Neural cell (in vitro differentiated cells): ENCODE data around the gene CACNA2D2. TPM values are rescaled to one million over a fixed set of nuclear protein-coding genes. Genes with fewer than 3 reads are reported as not detected.

Experiments
- H2AFZ ChIP-seq: fragments of 200-600, 300-800 bp; sonication (generic), shearing (Covaris generic); 2 replicates; pipeline ENCODE4 v1.6.0; 2014; ENCODE audit warnings: low read depth, mild to moderate bottlenecking, antibody characterized with exemption, low read length, moderate library complexity
- H3F3A ChIP-seq: fragments of 200-600 bp; shearing (Covaris generic); 2 replicates; pipeline ENCODE4 v1.6.1; 2016; ENCODE audit warnings: mild to moderate bottlenecking, moderate library complexity, mixed read lengths, antibody characterized with exemption, low read length; ENCODE audit not compliant: insufficient read depth, poor library complexity, severe bottlenecking
- H3K27ac ChIP-seq: fragments of 200-600, 300-800 bp; sonication (generic), shearing (Covaris generic); 2 replicates; pipeline ENCODE4 v1.5.1; 2014; ENCODE audit warnings: mild to moderate bottlenecking, low read length, moderate library complexity
- H3K27me3 ChIP-seq: fragments of 300-800, 200-600 bp; sonication (generic), shearing (Covaris generic); 2 replicates; pipeline ENCODE4 v1.6.0; 2014; ENCODE audit warnings: mild to moderate bottlenecking, low read depth, low read length, moderate library complexity; ENCODE audit not compliant: insufficient read depth
- H3K36me3 ChIP-seq: fragments of 300-800, 200-600 bp; sonication (generic), shearing (Covaris generic); 2 replicates; pipeline ENCODE4 v1.5.1; 2014; ENCODE audit warnings: mild to moderate bottlenecking, antibody characterized with exemption, low read length, moderate library complexity; ENCODE audit not compliant: insufficient read depth
- H3K4me2 ChIP-seq: fragments of 300-800, 200-600 bp; sonication (generic), shearing (Covaris generic); 2 replicates; pipeline ENCODE4 v1.6.0; 2014; ENCODE audit warnings: mild to moderate bottlenecking, low read length
- H3K4me3 ChIP-seq: fragments of 300-800, 200-600 bp; sonication (generic), shearing (Covaris generic); 2 replicates; pipeline ENCODE4 v1.5.1; 2014; ENCODE audit warnings: mild to moderate bottlenecking, low read length, moderate library complexity
- H3K79me2 ChIP-seq: fragments of 200-600 bp; shearing (Covaris generic); replicated peaks from 2 replicates; pipeline ENCODE4 v1.6.0; 2014; ENCODE audit warnings: mild to moderate bottlenecking, low read length, moderate library complexity; ENCODE audit not compliant: insufficient read depth
- H3K9ac ChIP-seq: fragments of 300-800, 200-600 bp; sonication (generic), shearing (Covaris generic); 2 replicates; pipeline ENCODE4 v1.6.1; 2016; ENCODE audit warnings: mild to moderate bottlenecking, low read length, mixed read lengths
- H3K9me2 ChIP-seq: fragments of 200-600 bp; shearing (Covaris generic); 2 replicates; pipeline ENCODE4 v1.6.1; 2016; ENCODE audit warnings: mild to moderate bottlenecking, low read length, mixed read lengths; ENCODE audit not compliant: insufficient read depth
- H3K9me3 ChIP-seq: fragments of 200-600, 300-800 bp; sonication (generic), shearing (Covaris generic); 2 replicates; pipeline ENCODE4 v1.6.1; 2016; ENCODE audit warnings: mild to moderate bottlenecking, mixed run types, low read length, moderate library complexity, mixed read lengths
- H4K20me1 ChIP-seq: fragments of 200-600 bp; shearing (Covaris generic); 2 replicates; pipeline ENCODE4 v1.6.1; 2016; ENCODE audit warnings: mild to moderate bottlenecking, mixed run types; ENCODE audit not compliant: insufficient read depth
- CTCF ChIP-seq: fragments of 450-650 bp; IDR thresholded peaks from 2 replicates; pipeline ENCODE4 v1.5.1; 2014; ENCODE audit warnings: antibody characterized with exemption, mild to moderate bottlenecking, moderate library complexity; ENCODE audit not compliant: poor library complexity, severe bottlenecking
- EP300 ChIP-seq: fragments of 450-650 bp; conservative IDR thresholded peaks from 2 replicates; pipeline ENCODE4 v1.6.1; 2014; ENCODE audit warnings: antibody characterized with exemption, mild to moderate bottlenecking, moderate library complexity; ENCODE audit not compliant: poor library complexity, severe bottlenecking
- EZH2 ChIP-seq: fragments of 200-600, 300-800 bp; shearing (Covaris generic), sonication (generic); IDR thresholded peaks from 2 replicates; pipeline ENCODE4 v1.6.1; 2014; ENCODE audit warnings: antibody characterized with exemption, low read length, borderline replicate concordance, mild to moderate bottlenecking; ENCODE audit not compliant: insufficient read depth, poor library complexity, severe bottlenecking
- MXI1 ChIP-seq: fragments of 450-650 bp; conservative IDR thresholded peaks from 2 replicates; pipeline ENCODE4 v1.6.1; 2014; ENCODE audit warnings: antibody characterized with exemption, mild to moderate bottlenecking; ENCODE audit not compliant: poor library complexity, severe bottlenecking
- POLR2AphosphoS5 ChIP-seq: IDR thresholded peaks from 2 replicates; pipeline ENCODE4 v1.6.1; 2012
- RAD21 ChIP-seq: fragments of 450-650 bp; conservative IDR thresholded peaks from 2 replicates; pipeline ENCODE4 v1.6.1; 2014; ENCODE audit warnings: antibody characterized with exemption, mild to moderate bottlenecking, moderate library complexity
- REST ChIP-seq: IDR thresholded peaks from 2 replicates; pipeline ENCODE4 v1.6.1; 2012; ENCODE audit warnings: borderline replicate concordance
- SMC3 ChIP-seq: fragments of 450-650 bp; conservative IDR thresholded peaks from 2 replicates; pipeline ENCODE4 v1.6.1; 2014; ENCODE audit warnings: antibody characterized with exemption, mild to moderate bottlenecking, moderate library complexity; ENCODE audit not compliant: poor library complexity
- TAF1 ChIP-seq: IDR thresholded peaks from 2 replicates; pipeline ENCODE4 v1.6.1; 2012; ENCODE audit warnings: low read depth
- polyA plus RNA-seq: library from polyadenylated mRNA; depleted of rRNA; stranded (reverse); fragments of >200 nt; gene quantifications from 2 replicates; pipeline ENCODE4 v1.2.3, GENCODE V29; 2014

CACNA2D2 gene
- polyA plus RNA-seq, 1 donor from 2014 or later, result 7.8 TPM

- no peak overlapping the region for H3K4me3 ChIP-seq
- no peaks in the 10 kb centered on the region for H3K27me3 ChIP-seq
- H3K4me2 ChIP-seq, result no peak overlapping the region
- no peak overlapping the region for H2AFZ ChIP-seq
- no peak overlapping the region for H3K9ac ChIP-seq
- H3K27ac ChIP-seq, result no peak overlapping the region
- H3F3A ChIP-seq, result no peaks in the 10 kb centered on the region
- H3K36me3 ChIP-seq, result no peaks in the 10 kb centered on the region
- H4K20me1 ChIP-seq, result no peaks in the 10 kb centered on the region
- no peaks in the 10 kb centered on the region for H3K9me2 ChIP-seq
- no peak for TF ChIP-seq EP300
- no peak for TF ChIP-seq RAD21
- no peak for TF ChIP-seq EZH2
- no peak for TF ChIP-seq POLR2AphosphoS5
- TF ChIP-seq CTCF, result no peak
- no peak for TF ChIP-seq MXI1
- TF ChIP-seq TAF1, result no peak
- TF ChIP-seq REST, result no peak
- no peak for TF ChIP-seq SMC3
- H3K79me2 ChIP-seq, result no peaks in the 10 kb centered on the region
- H3K9me3 ChIP-seq, result no peaks in the 10 kb centered on the region
These were observed 84.6 kb downstream of the CACNA2D2 start for GRCh38 chr3:50418850-50419249.

GRCh38 chr3:50417637-50418033 is 85.8 kb downstream of the CACNA2D2 start:
- Histone ChIP-seq H3K36me3 (no peaks in the 10 kb centered on the region), H3K79me2 (no peaks in the 10 kb centered on the region), H4K20me1 (no peaks in the 10 kb centered on the region), H3K4me2 (no peak overlapping the region), H3K27me3 (no peaks in the 10 kb centered on the region), H3F3A (no peaks in the 10 kb centered on the region), H3K9me3 (no peaks in the 10 kb centered on the region), H2AFZ (no peak overlapping the region), H3K9me2 (no peaks in the 10 kb centered on the region), H3K9ac (no peak overlapping the region), H3K27ac (no peak overlapping the region), H3K4me3 (no peak overlapping the region)
- TF ChIP-seq CTCF (no peak), MXI1 (no peak), SMC3 (no peak), EP300 (no peak)
